H9 (cell line): ENCODE results near the gene NR3C2. TPM values are rescaled to one million over a fixed set of nuclear protein-coding genes. Genes with fewer than 3 reads are reported as not detected.

Source experiments
- DNase-seq: peaks from one replicate; pipeline ENCODE4 v3.0.0-alpha.2; 2017
- H2AFZ ChIP-seq: one replicate; pipeline ENCODE4 v1.6.1; 2013; ENCODE audit warnings: mild to moderate bottlenecking, low read length, control low read depth, moderate library complexity
- H2AK5ac ChIP-seq: 2 replicates; pipeline ENCODE4 v1.6.1; 2013; ENCODE audit warnings: low read length, control low read depth, mixed read lengths; ENCODE audit not compliant: insufficient read length
- H2BK120ac ChIP-seq: one replicate; pipeline ENCODE4 v1.6.1; 2013; ENCODE audit warnings: low read depth, mild to moderate bottlenecking, low read length, control low read depth, inconsistent platforms; ENCODE audit not compliant: poor library complexity, severe bottlenecking
- H2BK12ac ChIP-seq: 2 replicates; pipeline ENCODE4 v1.6.1; 2013; ENCODE audit warnings: low read length, control low read depth, mixed read lengths, low read depth; ENCODE audit not compliant: insufficient read length
- H2BK15ac ChIP-seq: 2 replicates; pipeline ENCODE4 v1.6.1; 2013; ENCODE audit warnings: low read depth, low read length, control low read depth
- H2BK20ac ChIP-seq: one replicate; pipeline ENCODE4 v1.6.1; 2013; ENCODE audit warnings: low read depth, mild to moderate bottlenecking, low read length, control low read depth, inconsistent platforms; ENCODE audit not compliant: poor library complexity, severe bottlenecking
- H2BK5ac ChIP-seq: 2 replicates; pipeline ENCODE4 v1.6.1; 2013; ENCODE audit warnings: low read length, control low read depth, mixed read lengths; ENCODE audit not compliant: insufficient read length
- H3K14ac ChIP-seq: 2 replicates; pipeline ENCODE4 v1.6.1; 2013; ENCODE audit warnings: low read length, control low read depth; ENCODE audit not compliant: insufficient read depth
- H3K18ac ChIP-seq: 2 replicates; pipeline ENCODE4 v1.6.1; 2013; ENCODE audit warnings: low read depth, mild to moderate bottlenecking, mixed read lengths, low read length, control low read depth; ENCODE audit not compliant: insufficient read length
- H3K23ac ChIP-seq: 2 replicates; pipeline ENCODE4 v1.6.1; 2013; ENCODE audit warnings: low read length, control low read depth, mixed read lengths, low read depth; ENCODE audit not compliant: insufficient read length
- H3K23me2 ChIP-seq: 2 replicates; pipeline ENCODE4 v1.6.1; 2013; ENCODE audit warnings: low read depth, mild to moderate bottlenecking, mixed read lengths, low read length, control low read depth; ENCODE audit not compliant: insufficient read length, poor library complexity, severe bottlenecking
- H3K27ac ChIP-seq: 2 replicates; pipeline ENCODE4 v1.5.1; 2013; ENCODE audit warnings: low read length, control low read depth, mixed read lengths, low read depth; ENCODE audit not compliant: insufficient read length
- H3K27me3 ChIP-seq: 2 replicates; pipeline ENCODE4 v1.6.1; 2013; ENCODE audit warnings: low read length, control low read depth, inconsistent platforms; ENCODE audit not compliant: insufficient read depth
- H3K4ac ChIP-seq: 2 replicates; pipeline ENCODE4 v1.6.1; 2013; ENCODE audit warnings: low read depth, mild to moderate bottlenecking, control low read depth, inconsistent platforms, low read length, moderate library complexity
- H3K4me1 ChIP-seq: 2 replicates; pipeline ENCODE4 v1.6.1; 2013; ENCODE audit warnings: low read length, control low read depth, inconsistent platforms; ENCODE audit not compliant: insufficient read depth
- H3K4me2 ChIP-seq: 2 replicates; pipeline ENCODE4 v1.6.1; 2013; ENCODE audit warnings: low read length, control low read depth, mixed read lengths; ENCODE audit not compliant: insufficient read length, insufficient read depth
- H3K56ac ChIP-seq: 2 replicates; pipeline ENCODE4 v1.6.1; 2013; ENCODE audit warnings: low read depth, mild to moderate bottlenecking, mixed read lengths, low read length, control low read depth; ENCODE audit not compliant: insufficient read length
- H3K79me1 ChIP-seq: 2 replicates; pipeline ENCODE4 v1.6.1; 2013; ENCODE audit warnings: low read depth, mild to moderate bottlenecking, moderate library complexity, low read length, control low read depth, inconsistent platforms; ENCODE audit not compliant: insufficient read depth, poor library complexity, severe bottlenecking
- H3K79me2 ChIP-seq: 2 replicates; pipeline ENCODE4 v1.6.1; 2013; ENCODE audit warnings: low read length, control low read depth, inconsistent platforms; ENCODE audit not compliant: insufficient read depth
- H3K9ac ChIP-seq: 2 replicates; pipeline ENCODE4 v1.6.1; 2013; ENCODE audit warnings: low read length, control low read depth, mixed read lengths; ENCODE audit not compliant: insufficient read length; ENCODE audit errors: extremely low read depth
- H3K9me3 ChIP-seq: one replicate; pipeline ENCODE4 v1.6.1; 2013; ENCODE audit warnings: low read depth, low read length, inconsistent platforms; ENCODE audit not compliant: control insufficient read depth
- H3T11ph ChIP-seq: one replicate; pipeline ENCODE4 v1.6.1; 2013; ENCODE audit warnings: mild to moderate bottlenecking, low read length, control low read depth, inconsistent platforms
- H4K20me1 ChIP-seq: one replicate; pipeline ENCODE4 v1.6.1; 2013; ENCODE audit not compliant: control insufficient read depth, insufficient read length, insufficient read depth
- H4K5ac ChIP-seq: 2 replicates; pipeline ENCODE4 v1.6.1; 2013; ENCODE audit warnings: low read depth, mild to moderate bottlenecking, mixed read lengths, low read length, control low read depth; ENCODE audit not compliant: insufficient read length
- H4K8ac ChIP-seq: replicated peaks from 2 replicates; pipeline ENCODE4 v1.6.1; 2013; ENCODE audit warnings: low read length, control low read depth, mixed read lengths, low read depth; ENCODE audit not compliant: insufficient read length
- H4K91ac ChIP-seq: 2 replicates; pipeline ENCODE4 v1.6.1; 2013; ENCODE audit warnings: low read depth, mild to moderate bottlenecking, moderate library complexity, mixed read lengths, low read length, control low read depth; ENCODE audit not compliant: insufficient read length
- H3K27ac Mint-ChIP-seq, 3 experiments: 2 replicates in 2 of 3; 3 replicates in 1 of 3; pipeline ENCODE4 v1.8.0; 2020 to 2021; ENCODE audit warnings: mixed read lengths in 3 of 3, mild to moderate bottlenecking in 1 of 3, moderate library complexity in 1 of 3
- H3K27me3 Mint-ChIP-seq: 2 replicates; pipeline ENCODE4 v1.8.0; 2021; ENCODE audit warnings: low read depth, mild to moderate bottlenecking, moderate library complexity, mixed read lengths
- H3K36me3 Mint-ChIP-seq, 3 experiments: 2 replicates in 2 of 3; 3 replicates in 1 of 3; pipeline ENCODE4 v1.8.0; 2020 to 2021; ENCODE audit warnings: low read depth in 3 of 3, mixed read lengths in 3 of 3; ENCODE audit not compliant: insufficient read depth in 1 of 3
- H3K4me1 Mint-ChIP-seq, 2 experiments: 2 replicates each; pipeline ENCODE4 v1.8.0; 2020; ENCODE audit warnings: mixed read lengths in 2 of 2
- H3K4me3 Mint-ChIP-seq, 2 experiments: 2 replicates in 1 of 2; 3 replicates in 1 of 2; pipeline ENCODE4 v1.8.0; 2020 to 2021; ENCODE audit warnings: mild to moderate bottlenecking in 2 of 2, mixed read lengths in 2 of 2, moderate library complexity in 1 of 2
- H3K9me3 Mint-ChIP-seq, 2 experiments: 2 replicates in 1 of 2; 3 replicates in 1 of 2; pipeline ENCODE4 v1.8.0; 2020; ENCODE audit warnings: mild to moderate bottlenecking in 2 of 2, mixed read lengths in 2 of 2, moderate library complexity in 1 of 2
- WGBS: extraction: QIAGEN DNeasy Blood & Tissue Kit; methylation state at CpG from one replicate; pipeline ENCODE4 v1.1.7; 2013; ENCODE audit warnings: missing lambda C conversion rate, low lambda C conversion rate, mixed read lengths; ENCODE audit not compliant: insufficient read length; ENCODE audit errors: extremely low coverage; 5-methylcytosine and 5-hydroxymethylcytosine counted together
- total RNA-seq: library from RNA; stranded (reverse); gene quantifications from 2 replicates; pipeline ENCODE4 v1.2.1, GENCODE V29; 2021
- TF ChIP-seq, protein P1 (sequence below): fragments of 200-600 bp; sonication (generic); conservative IDR thresholded peaks from 3 replicates; pipeline ENCODE4 v1.8.0; 2021; ENCODE audit warnings: antibody characterized with exemption, mild to moderate bottlenecking

NR3C2 gene
- total RNA-seq, 1 experiment from 2014 or later, result 1.4 TPM

DNA sequence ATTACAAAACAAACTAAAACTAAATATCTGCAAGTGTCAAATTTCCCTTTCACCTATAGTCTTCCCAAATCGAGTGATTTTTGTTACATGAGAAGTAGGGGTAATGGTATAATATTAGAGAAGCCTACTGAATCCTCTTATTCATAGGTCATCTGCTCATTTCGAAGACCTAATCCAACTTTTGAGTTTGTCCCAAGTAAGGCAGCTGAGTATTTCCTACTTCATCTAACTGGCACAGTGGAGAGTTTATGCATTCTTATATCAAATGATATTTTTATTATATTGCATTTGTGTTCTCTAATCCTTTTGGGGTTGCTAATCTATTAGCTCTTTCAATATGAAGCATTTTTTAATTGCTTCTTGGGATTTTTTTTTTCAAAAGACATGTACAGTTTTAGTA lies 7.7 kb upstream of the NR3C2 start:
- Mint-ChIP-seq H3K4me3 (no peak overlapping the region), H3K27me3 (peaks cover 29% of the 10 kb centered on the region), H3K36me3 (no peaks in the 10 kb centered on the region; a peak in 1 of 7 replicates), H3K4me1 (peaks cover 6 to 8% of the 10 kb centered on the region in 2 experiments), H3K9me3 (no peaks in the 10 kb centered on the region; a peak in 2 of 5 replicates), H3K27ac (no peak overlapping the region)
- Histone ChIP-seq H3K27ac (no peak overlapping the region), H3K79me2 (no peaks in the 10 kb centered on the region), H3K23ac (no peak overlapping the region), H2BK12ac (no peak overlapping the region), H4K5ac (no peak overlapping the region), H3K79me1 (no peaks in the 10 kb centered on the region), H2AK5ac (no peak overlapping the region), H3K56ac (no peak overlapping the region), H3K4ac (no peak overlapping the region), H3K18ac (no peak overlapping the region), H2BK20ac (no peak overlapping the region), H3K9me3 (no peaks in the 10 kb centered on the region), H3T11ph (no peak overlapping the region), H2BK5ac (no peak overlapping the region), H2BK120ac (no peak overlapping the region), H2AFZ (no peak overlapping the region), H3K4me1 (peaks cover 2% of the 10 kb centered on the region; the same call in 1 of the 2 replicates), H2BK15ac (no peak overlapping the region), H4K8ac (no peak overlapping the region), H3K4me2 (no peak overlapping the region), H3K14ac (no peak overlapping the region), H3K23me2 (peaks cover under 1% of the 10 kb centered on the region), H4K20me1 (no peaks in the 10 kb centered on the region), H4K91ac (no peak overlapping the region), H3K27me3 (no peaks in the 10 kb centered on the region; the same call in 1 of the 2 replicates), H3K9ac (no peak overlapping the region)
- no CpG with 5 or more reads among the region's 2 CpGs for WGBS
- TF ChIP-seq, protein P1, sequence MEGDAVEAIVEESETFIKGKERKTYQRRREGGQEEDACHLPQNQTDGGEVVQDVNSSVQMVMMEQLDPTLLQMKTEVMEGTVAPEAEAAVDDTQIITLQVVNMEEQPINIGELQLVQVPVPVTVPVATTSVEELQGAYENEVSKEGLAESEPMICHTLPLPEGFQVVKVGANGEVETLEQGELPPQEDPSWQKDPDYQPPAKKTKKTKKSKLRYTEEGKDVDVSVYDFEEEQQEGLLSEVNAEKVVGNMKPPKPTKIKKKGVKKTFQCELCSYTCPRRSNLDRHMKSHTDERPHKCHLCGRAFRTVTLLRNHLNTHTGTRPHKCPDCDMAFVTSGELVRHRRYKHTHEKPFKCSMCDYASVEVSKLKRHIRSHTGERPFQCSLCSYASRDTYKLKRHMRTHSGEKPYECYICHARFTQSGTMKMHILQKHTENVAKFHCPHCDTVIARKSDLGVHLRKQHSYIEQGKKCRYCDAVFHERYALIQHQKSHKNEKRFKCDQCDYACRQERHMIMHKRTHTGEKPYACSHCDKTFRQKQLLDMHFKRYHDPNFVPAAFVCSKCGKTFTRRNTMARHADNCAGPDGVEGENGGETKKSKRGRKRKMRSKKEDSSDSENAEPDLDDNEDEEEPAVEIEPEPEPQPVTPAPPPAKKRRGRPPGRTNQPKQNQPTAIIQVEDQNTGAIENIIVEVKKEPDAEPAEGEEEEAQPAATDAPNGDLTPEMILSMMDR, result no peak
- DNase-seq, result no peak
